GM19239 (cell line): ENCODE measurements around the gene PLA2G15.

Experiments
- DNase-seq: peaks from one replicate; pipeline ENCODE4 v3.0.0; 2011; ENCODE audit warnings: low spot score; ENCODE audit not compliant: insufficient read length
- FAIRE-seq: peaks from 2 replicates; lab custom pipeline; 2011; peaks lifted over from hg19 to GRCh38; lab: Jason Lieb, UNC

The PLA2G15 gene, protein sequence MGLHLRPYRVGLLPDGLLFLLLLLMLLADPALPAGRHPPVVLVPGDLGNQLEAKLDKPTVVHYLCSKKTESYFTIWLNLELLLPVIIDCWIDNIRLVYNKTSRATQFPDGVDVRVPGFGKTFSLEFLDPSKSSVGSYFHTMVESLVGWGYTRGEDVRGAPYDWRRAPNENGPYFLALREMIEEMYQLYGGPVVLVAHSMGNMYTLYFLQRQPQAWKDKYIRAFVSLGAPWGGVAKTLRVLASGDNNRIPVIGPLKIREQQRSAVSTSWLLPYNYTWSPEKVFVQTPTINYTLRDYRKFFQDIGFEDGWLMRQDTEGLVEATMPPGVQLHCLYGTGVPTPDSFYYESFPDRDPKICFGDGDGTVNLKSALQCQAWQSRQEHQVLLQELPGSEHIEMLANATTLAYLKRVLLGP

DNA sequence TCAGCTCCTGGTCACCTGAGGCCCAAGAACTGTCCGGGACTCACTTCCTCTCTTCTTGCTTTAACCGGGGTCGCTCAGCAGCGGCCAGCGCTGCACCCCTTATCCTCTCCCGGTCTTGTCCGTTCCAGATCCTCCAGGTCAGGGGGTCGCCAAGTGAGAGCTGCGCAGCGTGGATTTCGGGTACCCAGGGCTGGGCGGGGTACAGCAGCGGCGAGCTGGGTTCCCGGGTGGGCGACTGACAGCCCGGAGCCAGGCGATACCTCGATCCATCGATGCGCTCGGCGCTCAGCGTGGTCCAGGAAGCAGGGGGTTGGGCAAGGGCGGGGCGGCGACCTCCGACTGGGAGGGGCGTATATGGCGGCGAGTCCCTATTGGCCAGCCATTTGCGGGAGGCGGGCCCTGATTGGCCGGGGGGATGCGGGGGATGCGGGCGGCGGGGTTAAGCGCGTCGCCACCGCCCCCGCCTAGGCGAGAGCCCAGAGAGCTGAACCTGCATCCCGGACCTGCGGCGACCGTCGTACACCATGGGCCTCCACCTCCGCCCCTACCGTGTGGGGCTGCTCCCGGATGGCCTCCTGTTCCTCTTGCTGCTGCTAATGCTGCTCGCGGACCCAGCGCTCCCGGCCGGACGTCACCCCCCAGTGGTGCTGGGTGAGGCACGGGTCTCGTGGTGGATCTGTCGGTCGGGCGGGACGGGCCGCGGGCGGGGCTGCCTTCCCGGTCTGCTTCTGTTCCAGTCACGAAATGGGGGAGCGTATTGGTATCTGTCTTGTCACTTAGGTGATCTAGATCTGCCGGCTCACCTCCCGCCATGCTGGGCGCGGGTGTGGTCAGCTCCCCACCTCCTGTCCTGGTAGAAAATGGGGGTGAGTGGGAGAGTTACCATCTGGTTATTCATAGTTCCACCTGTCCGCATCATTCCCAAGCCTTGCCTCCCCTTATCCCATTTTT is at the start of gene PLA2G15:
PLA2G15 (plus strand) TSS at position 471 of the 951 bp plus-strand sequence; CDS start at position 525, 54 bp downstream.
- peak; percentile 88 for DNase-seq
- FAIRE-seq: peak; percentile 97

DNA sequence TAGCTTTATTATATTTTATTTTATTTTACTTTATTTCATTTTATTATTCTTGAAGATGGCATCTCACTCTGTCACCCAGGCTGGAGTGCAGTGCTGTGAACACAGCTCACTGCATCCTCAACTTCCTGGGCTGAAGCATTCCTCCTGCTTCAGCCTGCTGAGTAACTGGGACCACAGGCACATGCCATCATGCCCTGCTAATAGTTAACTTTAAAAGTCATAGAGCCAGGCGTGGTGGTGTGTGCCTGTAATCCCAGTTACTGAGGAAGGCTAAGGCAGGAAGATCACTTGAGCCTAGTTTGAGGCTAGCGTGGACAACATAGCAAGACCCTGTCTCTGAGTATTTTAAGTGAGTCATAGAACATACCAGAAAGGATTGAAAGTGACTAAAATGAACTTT is 47.9 kb upstream of the PLA2G15 start:
- no peak for DNase-seq
- FAIRE-seq: no peak

DNA sequence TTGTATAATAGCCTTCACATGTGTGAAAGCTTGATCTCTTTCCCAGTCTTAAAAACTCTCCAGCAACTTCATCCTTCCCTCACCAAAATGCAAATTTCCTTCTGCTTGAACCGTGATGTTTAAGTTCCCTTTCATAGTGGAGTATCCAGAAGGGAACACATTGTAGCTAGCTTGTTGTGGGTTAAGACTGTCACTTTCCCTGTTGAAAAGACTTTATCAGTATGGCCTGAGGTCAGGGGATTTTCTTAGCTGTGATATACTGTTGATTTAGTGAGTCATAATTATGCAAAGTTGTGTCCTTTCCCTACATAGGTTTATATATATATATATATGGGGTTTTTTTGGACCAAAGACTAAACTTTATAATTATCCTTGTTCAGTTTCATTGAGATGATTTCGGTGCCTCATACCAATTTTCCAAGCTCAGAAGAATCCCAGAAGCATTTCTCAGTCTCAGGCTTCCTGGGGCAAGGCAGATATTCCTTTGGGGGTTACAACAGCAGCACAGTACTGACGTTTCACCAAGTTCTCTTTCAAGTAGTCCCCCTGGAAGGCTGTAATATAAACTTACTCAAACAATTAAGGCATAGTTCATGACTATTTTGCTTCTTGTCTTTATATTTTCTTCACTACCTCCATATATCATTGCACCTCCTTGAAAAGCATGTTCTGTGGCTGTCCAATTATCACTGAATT is 44.9 kb upstream of the PLA2G15 start:
- no peak for DNase-seq
- no peak for FAIRE-seq

DNA sequence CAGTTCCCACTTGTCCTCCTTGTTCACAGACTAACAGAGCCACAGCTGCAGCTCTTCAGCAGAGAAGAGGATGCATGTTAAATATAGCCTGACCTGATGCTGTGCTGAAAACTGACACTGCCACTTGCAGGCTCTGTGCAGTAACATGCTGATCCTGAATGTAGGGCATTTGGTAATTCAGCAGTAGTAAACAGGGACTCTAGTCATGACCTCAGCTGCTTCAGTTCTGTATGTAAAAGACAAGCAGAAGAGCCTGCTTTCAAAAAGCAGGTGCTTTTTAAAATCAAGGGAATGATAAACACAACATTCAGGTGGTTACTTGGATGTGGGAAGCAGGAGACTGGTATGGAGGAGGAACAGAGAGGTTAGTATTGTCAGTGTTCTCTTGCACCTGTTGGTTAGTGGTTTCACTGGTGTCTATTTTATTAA is 43.1 kb upstream of the PLA2G15 start:
- FAIRE-seq (no peak), DNase-seq (no peak)

DNA sequence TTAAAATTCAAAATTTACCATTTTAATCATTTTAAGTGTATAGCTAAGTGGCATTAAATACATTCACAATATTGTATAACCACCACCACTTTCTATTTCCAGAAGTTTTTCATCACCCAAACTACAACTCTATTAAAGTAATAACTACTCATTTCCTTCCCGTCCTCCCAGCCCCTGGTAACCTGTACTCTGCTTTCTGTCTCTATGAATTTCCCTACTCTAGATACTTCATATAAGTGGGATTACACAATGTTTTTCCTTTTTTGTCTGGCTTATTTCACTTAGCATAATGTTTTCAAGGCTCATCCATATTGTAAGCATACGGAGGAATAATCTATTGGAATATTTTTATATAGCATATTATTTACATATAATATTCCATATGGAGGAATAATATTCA is 38.9 kb upstream of the PLA2G15 start:
- FAIRE-seq: no peak
- DNase-seq: no peak

DNA sequence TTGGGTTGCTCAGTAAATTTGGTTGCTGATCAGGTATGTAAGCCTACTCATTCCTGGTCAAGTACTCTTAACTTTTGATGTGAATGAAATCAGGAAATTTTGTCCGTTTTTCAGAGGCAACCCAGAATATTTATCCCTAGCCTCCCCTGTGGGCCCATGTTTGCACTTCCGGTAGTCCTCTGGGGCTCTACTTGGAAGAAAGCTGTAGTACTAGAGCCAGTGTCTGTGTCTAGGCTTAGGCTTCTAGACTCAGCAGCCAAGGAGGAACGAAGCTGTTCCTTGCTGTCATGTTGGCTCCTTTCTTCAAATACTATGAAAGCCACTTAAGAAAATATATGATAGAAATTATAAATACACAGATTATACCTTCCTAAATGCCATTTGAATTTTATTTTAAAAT is 30.4 kb upstream of the PLA2G15 start:
- no peak for FAIRE-seq
- no peak for DNase-seq

DNA sequence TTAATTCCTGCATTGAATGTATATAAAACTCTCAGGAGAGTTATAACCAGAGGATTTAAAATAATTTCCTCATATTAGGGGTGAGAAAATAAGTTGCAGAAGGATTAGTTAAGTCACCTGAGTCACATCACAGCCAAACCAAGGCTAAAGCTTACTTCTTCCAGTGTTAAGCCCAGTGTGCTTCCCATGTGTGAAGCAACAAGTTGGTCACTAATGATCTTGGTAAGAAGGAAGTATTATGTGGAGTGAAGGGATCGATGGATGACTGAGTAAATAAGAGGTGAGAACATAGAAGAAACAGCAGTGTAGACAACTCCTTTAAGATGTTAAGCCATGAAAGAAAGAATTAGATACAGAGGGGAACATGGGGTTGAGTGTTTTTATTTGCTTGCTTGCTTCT is 29.9 kb upstream of the PLA2G15 start:
- DNase-seq (no peak), FAIRE-seq (no peak)

DNA sequence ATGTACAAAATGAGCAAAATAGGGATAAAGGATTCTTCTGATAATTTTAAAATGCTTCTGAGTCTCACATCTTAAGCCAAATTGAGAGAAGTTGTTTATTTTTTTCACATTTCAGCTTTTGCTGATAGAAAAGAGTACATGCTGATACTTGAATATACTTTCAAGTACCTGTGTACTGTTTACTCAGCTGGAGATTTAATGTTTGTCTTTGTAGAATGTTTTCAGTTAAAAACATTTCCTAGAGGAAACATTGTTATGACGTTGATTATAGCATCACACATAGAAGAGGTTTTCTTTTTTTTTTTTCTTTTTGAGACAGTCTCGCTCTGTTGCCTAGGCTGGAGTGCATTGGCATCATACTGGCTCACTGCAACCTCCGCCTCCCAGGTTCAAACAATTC is 28.9 kb upstream of the PLA2G15 start:
- FAIRE-seq: no peak
- DNase-seq: no peak

DNA sequence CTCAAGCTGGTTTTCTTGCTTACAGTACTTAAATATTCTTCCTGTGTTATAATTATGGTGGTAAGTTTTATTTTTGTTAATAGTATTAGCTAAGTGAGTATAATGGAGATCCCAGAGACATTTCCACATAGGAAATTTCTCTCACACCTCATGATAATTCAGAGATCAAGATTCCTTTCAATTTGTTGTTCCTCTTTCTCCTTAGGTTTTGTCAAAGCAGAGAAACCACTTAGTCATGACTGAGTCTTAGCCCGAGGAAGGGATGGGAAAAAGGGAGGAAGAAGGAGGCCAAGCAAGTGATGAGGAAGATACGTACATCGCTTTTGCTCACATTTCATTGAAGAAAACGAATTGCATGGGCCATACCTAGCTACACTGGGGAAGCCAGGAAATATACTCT is 27.7 kb upstream of the PLA2G15 start:
- FAIRE-seq (no peak), DNase-seq (no peak)

DNA sequence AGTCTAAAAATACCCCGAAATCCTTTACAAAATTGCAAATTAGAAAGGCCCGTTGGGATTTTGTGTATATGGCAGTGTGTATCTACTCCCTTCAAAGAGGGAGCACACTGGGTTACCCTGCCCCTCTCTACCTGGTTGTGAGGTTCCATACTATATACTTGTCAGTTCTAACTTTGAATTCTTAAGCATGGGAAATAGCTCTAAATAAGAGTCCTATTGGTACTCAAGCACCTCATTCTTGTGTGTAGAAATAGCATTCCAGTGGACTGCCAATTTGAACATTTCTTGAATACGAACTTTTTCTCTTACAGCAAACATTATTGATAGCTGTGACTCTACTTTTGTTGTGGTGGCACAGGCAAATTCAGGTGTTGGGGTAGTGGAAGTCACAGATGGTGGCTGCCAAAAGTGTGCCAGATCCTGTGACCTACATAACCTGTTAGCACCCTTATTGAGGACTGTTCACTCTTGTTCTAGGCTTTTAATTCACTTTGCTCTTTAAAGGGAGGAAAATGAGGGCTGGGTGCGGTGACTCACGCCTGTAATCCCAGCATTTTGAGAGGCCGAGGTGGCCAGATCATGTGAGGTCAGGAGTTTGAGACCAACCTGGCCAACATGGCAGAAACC is 25.3 kb upstream of the PLA2G15 start:
- DNase-seq: no peak
- no peak for FAIRE-seq

DNA sequence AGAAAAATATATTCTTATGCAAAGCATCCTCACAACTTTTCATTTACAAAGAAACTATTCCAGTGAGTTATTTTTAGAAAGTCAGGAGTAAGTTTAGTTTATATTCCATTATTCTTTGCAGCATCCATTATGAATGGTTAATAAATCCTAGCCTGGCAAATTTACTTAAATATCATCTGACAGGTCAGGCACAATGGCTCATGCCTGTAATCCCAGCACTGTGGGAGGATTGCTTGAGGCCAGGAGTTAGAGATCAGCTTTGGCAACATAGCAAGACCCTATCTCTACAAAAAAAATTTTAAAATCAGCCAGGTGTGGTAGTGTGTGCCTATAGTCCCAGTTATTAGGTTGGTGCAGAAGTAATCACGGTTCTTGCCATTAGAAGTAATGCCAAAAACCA is 22.1 kb upstream of the PLA2G15 start:
- FAIRE-seq (no peak), DNase-seq (no peak)

DNA sequence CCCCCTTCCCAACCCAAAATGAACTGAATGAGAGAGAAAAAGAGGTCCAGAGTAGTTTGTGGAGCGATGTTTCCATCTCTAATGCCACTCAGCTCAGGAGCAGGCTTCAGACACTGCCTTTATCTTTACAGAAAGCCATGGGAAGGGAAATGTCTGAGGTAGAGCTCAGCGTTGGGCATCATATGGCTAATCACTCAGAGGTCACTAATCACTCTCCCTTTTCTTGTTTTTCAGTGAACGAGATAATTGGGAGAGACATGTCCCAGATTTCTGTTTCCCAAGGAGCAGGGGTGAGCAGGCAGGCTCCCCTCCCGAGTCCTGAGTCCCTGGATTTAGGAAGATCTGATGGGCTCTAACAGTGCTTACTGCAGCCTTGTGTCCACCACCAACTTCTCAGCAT is 19.1 kb upstream of the PLA2G15 start:
- no peak for FAIRE-seq

DNA sequence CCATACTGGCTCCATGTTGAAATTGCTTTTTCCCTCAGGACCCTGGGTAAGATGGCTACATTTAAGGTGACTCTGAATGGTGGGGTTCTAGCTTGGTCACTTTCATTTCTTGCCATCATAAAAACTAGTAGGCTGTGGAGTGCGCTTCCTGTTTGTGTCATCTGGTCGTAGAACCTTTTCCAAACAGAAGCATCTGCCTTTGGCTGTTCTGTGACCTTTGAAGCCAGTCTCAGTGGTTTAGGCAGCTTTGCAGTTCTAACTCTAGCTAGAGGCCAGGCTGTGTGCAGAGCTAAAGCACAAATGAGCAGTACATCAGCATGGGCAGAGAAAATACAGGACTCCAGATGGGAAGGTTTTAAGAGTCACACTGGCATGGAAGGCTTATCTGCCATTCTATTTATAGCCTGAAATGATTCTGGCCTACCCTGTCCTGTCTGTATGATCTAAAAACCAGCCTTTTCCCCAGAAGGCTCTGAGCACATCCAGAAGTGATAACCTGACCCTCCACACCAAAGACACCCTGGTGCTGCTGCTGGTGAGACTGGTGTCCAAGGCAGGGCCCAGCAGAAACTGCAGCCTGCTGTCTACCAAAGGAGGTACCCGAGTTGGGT is 17.9 kb upstream of the PLA2G15 start:
- FAIRE-seq (peak; percentile 90), DNase-seq (peak; percentile 33)

More for the DNA sequence above, 19.1 kb upstream of the PLA2G15 start:
- no peak for DNase-seq

DNA sequence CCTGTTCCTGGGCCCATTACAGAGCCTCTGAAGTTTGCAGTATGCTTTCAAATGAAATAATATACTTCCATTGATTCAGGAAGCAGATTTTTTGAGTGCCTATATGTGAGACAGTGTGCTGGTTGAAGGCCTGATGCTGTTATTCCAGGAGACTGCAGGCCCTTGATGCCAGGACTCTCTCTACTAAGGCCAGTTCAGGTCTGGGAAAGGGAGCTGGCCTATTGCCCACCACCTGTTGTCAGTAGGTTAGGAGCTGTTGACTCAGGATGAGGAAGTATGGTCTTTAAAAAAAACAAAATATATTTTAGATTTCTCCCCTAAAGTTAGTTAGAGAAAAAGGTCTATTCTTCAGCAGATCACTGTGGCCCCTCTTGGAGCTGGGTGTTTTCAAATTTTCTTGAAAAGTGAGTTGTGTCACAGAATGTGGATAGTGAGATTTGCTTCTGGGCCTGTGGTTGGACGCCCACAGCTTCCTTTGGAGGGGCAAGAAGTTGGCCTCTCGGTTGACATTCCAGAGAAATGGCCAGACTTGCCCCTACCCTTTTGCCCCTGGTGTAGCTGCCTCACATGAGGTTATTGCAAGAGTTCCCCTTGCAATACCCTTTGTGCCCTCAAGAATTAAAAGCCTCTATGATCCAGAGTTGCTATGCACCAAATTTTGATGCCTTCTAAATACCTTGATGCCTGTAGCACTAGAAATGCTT is 17.2 kb upstream of the PLA2G15 start:
- no peak for FAIRE-seq
- DNase-seq: no peak

DNA sequence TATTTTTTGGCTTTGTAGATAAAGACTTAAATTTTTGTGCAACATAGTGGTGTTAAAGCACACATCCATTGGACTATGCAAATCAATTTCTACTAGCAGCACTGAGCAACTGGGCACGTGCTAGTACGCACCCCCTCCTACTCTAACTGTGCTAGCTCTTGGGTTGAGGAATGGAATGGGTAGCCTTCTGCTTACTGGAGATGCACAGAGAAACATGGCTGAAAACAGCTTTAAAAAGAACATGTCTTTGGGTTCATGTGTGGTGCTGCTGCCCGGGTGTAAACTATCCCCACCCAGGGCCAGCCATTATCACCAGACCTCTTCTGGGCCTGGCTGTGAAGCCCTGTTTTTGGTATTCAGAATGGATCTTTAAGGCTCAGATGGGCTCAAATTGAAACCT is 16.5 kb upstream of the PLA2G15 start:
- no peak for DNase-seq
- FAIRE-seq: no peak

DNA sequence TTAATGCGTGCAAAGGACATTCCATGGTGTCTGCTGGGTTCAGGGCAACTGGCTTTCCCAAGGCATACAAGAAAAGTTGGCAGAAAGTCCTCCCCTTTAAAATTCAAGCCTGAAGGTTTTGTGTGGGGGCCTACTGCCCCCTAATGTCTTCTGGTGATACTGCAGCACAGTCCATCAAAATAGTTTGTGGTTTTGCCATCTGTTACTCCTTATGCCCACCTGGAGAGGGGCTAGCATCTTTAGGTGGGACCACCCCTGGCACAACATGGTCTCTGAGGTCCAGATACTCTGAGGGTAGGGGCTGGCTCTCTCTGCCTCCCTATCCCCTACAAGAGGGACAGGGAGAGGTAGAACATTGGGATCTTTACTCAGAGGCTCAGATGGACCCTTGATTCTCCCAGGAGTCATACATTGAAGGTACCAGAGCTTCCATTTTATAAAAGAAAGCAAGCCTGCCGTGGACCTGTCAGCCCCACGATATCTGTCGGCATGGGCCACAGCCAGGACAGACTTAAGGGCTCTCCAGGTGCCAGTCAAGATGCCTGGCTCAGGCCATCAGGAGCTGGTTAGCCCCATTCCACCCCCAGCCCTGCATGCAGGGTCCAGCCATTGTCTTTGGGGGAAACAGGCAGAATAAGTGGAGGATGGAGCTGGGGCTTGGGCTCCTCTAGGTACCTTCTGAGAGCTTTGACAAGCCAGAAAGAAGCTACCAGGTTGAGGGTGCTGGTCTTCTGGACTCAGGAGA is 15.6 kb upstream of the PLA2G15 start:
- DNase-seq (peak; percentile 40), FAIRE-seq (peak; percentile 92)

DNA sequence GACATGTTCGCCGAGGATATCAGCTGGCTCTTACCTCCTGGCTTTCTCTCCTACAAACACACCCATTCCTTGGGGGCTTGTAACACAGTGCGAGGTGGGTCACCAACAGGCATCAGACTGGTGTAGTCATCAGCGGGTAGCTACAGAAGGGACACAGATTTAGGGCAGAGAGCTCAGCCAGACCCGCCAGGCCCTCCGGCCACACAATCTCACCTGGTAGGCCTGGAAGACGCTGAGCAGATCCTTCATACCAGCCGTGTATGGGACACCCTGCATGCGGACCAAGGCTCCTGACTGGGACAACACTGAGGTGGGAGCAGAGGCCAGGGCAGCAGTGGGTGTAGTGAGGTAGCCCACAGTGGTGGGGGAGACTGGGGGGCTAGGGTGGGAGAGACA is 15.0 kb upstream of the PLA2G15 start:
- FAIRE-seq (no peak), DNase-seq (no peak)

DNA sequence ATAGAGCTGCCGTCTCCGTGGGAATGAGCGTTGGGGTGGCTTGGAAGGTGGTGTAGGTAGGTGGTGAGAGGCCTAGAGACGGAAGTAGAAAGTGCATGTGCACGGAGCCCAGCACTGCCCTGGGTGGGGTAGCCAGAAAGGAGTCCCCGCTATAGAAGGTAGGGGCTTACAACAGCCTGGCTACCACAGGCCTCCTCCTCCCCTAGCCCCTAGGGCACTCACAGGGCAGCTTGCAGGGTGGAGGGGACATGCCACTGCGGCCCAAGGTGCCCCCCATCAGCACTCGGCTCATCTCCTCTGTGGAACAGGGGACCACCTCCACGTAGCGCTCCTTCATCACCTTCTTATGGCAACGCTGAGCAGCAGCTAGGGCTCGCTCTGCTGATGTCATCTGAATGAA is 14.2 kb upstream of the PLA2G15 start:
- DNase-seq (no peak), FAIRE-seq (no peak)
